GM10847 (cell line): Measurements from ENCODE around the gene ADCY5.

Source experiments
- POLR2A ChIP-seq: IDR thresholded peaks from 2 replicates; pipeline ENCODE4 v1.6.1; 2011; ENCODE audit not compliant: insufficient read length; ENCODE audit errors: extremely low read depth

The ADCY5 gene

GRCh38 chr3:123445702-123446101, 3.2 kb downstream of the ADCY5 start:
- TF ChIP-seq POLR2A, result no peak

DNA sequence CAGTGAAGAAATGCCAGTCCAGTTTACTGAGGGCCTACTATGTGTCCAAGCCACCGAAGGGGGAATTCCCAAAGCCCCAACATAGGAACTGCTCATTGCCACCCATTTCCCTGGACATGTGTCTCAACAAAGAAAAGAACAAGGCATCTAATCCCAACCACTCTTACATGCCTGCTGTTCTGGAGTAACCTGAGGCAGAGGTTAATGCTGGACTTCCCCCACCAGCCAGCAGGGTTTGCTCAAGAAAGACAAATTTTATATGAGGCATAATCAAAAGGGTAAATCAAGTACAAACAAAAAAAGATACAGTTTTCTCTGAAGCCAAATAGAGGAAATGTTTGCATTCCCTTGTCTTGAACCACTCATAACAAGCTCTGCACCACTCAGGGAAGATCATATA, 4.1 kb downstream of the ADCY5 start:
- no peak for TF ChIP-seq POLR2A

- TF ChIP-seq POLR2A, result no peak
These were observed 4.9 kb downstream of the ADCY5 start for GRCh38 chr3:123444023-123444422.

GRCh38 chr3:123442908-123443307, 6.0 kb downstream of the ADCY5 start:
- TF ChIP-seq POLR2A, result no peak

DNA sequence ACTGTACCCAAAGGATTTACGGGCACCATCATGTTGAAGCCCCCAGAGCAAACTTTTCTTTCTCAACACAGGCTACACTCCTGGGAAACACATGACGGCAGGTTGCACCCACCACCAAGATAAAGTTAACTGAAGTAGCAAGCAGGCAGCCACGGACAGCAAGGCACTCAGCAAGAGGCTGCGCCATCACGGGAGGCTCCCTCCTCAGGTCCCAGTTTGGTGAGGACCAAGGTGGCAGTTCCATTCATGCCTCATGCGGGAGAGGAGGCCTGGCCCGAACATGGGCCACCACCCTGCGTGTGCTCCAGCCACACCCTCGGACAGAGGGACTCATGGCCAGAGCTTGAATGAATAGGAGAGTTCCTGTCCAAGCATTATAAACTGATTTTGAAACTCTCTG, 6.8 kb downstream of the ADCY5 start:
- no peak for TF ChIP-seq POLR2A

- TF ChIP-seq POLR2A, result no peak
These were observed 8.9 kb downstream of the ADCY5 start for GRCh38 chr3:123439806-123440580.

GRCh38 chr3:123432832-123433523, 15.9 kb downstream of the ADCY5 start:
- no peak for TF ChIP-seq POLR2A

GRCh38 chr3:123431658-123432324, 17.1 kb downstream of the ADCY5 start:
- TF ChIP-seq POLR2A, result no peak

- TF ChIP-seq POLR2A, result no peak
These were observed 17.8 kb downstream of the ADCY5 start for GRCh38 chr3:123431007-123431657.

DNA sequence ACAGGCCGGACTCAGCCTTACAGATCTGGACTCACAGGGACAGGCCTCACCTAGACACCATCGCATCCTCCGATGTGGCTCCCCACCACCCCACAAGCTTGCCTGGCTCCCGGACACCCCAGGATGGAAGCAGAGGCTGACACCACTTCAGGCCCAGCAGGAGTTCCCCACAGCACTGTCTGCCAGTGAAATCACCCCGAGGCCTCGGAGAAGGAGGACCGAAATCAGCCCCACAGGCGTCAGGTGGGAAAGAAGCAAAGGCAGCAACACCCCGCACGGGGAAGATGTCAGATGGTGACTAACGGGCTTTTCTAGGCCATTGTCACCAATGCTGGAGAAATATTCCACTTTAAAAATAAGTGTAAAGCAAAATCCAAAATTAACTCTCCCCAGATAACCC, 18.6 kb downstream of the ADCY5 start:
- TF ChIP-seq POLR2A, result no peak

DNA sequence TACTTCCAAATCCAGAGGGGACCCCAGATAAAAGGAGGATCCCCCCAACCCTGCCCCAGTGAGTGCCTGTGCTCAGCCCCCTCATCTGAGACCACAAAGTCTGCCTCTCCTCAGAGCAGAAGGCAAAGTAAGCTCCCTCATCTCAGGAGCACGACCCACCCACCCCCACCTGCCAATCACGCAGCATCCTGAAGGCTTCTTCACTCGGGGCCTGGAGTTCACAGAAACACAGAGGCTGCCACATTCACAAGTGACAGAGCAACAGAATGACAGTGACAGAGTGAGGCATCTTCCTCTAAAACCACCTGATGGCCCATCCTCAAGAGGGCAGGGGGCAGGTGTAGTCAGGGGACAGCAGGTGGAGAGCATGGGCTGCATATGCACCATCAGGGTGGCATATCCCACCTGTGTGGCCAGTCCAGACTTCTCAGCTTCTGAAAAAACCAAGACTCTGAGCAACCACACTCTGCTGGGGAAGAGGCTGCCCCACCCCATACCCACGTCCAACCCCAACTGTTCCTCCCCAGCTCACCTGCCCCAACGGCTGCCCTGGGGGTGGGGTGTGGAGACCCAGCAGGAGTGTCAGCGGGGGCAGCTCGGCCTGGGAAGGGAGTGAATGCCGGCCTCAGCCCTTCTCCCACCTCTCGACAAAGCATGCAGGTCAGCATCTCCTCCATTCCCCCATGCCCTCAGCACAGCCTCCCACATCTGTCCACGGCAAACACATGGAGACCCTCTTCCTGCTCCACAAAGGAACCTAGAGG, 19.3 kb downstream of the ADCY5 start:
- TF ChIP-seq POLR2A, result no peak

GRCh38 chr3:123424999-123425712, 23.7 kb downstream of the ADCY5 start:
- TF ChIP-seq POLR2A, result no peak

GRCh38 chr3:123424321-123424998, 24.4 kb downstream of the ADCY5 start:
- TF ChIP-seq POLR2A, result no peak

DNA sequence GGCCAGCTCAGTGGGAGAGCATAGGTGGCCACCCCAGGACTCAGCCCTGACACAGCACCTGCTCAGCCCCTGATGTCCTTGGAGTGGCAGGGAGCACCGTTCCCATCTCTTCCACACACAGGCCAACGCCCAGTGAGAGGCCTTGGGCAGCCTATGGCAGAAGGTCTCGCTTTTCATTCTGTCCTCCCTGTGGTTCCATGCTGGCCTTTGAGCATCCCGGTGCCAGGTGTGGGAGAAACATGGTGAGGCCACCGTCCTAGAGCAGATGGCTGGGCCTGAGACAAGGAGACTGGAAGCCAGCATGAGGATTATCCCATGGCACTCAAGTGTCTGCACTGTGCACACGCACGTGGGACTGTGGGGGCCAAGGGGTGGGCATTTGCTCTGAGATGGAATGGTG, 25.1 kb downstream of the ADCY5 start:
- no peak for TF ChIP-seq POLR2A
